Dermis blood vessel endothelial cell (primary cell): ENCODE results near the gene ANKFY1. TPM values are rescaled to one million over a fixed set of nuclear protein-coding genes. Genes with fewer than 3 reads are reported as not detected.
"Not testable (repeated sequence)": the region's sequence is repeated elsewhere in the genome, so short reads cannot be mapped to it uniquely, and the experiment has no call there.

Experiments
- DNase-seq: peaks from one replicate; pipeline ENCODE4 v3.0.0; 2010
- total RNA-seq: library from RNA; depleted of rRNA; stranded (reverse); fragments of >200 nt; gene quantifications from 2 replicates; pipeline ENCODE4 v1.2.3, GENCODE V29; 2014

ANKFY1 gene
- total RNA-seq, 1 donor from 2014 or later, result 41.4 TPM

GRCh38 chr17:4255271-4255670 is 8.5 kb downstream of the ANKFY1 start:
- DNase-seq, result not testable (repeated sequence)

DNA sequence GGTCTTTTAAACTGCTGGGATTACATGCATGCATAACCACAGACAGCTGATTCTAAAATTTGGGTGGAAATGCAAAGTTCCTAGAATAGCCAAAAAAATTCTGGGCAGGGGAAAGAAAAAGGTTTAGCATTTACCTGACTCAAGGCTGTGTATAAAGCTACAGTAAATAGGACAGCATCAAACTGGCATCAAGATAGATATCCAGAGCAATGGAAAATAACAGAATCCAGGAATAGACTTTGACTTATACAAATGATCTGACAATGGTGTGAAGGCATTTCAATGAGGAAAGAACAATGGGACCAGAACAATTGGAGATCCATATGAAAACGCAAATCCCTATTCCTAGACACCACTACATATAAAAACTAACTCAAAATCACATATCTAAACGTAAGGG is 12.9 kb downstream of the ANKFY1 start:
- no peak for DNase-seq

DNA sequence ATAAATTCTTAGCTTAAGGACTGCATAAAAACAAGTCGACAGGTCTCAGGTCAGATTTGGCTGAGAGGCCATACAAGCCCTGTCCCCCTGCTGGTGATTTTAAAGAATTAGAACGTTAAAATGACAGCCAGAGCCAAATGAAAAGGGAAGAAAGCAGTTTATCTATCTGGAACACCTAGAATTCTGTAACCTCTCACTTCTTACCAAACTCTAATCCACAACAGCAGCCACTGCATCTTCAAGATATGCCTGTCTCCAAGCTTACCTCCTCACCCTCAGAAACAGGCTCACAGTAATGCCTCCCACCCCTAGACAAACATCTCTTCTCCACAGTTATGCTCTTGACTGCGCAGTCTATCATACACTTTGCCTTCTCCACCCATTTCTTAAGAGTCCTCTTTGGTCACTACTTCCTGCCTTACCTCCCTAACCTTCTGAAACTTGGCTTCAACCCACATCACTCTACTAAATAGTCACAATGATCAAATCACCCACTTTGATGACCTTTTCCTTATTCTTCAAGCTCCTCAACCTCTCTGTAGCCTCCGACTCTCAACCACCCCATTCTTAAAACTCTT is 14.2 kb downstream of the ANKFY1 start:
- peak; percentile 63 for DNase-seq

- no peak for DNase-seq
Observed at GRCh38 chr17:4248504-4249277, 15.1 kb downstream of the ANKFY1 start.

DNA sequence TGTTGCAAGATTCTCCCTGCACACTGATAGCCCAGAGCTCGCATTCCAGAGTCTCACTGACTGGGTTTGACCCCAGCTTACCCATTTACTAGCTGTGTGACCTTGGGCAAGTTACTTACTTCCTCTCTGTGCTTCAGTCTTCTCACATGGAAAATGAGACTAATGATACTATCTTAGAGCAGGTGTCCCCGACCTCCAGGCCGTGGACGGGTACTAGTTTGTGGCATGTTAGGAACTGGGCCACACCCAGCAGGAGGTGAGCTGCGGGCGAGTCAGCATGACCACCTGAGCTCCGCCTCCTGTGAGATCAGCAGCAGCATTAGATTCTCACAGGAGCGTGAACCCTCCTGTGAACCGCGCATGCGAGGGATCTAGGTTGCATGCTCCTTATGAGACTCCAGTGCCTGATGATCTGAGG is 15.8 kb downstream of the ANKFY1 start:
- no peak for DNase-seq

GRCh38 chr17:4247361-4247970 is 16.3 kb downstream of the ANKFY1 start:
- DNase-seq, result no peak

- DNase-seq, result no peak
Observed at GRCh38 chr17:4246674-4247073, 17.1 kb downstream of the ANKFY1 start.

GRCh38 chr17:4241535-4241934 is 22.2 kb downstream of the ANKFY1 start:
- no peak for DNase-seq

DNA sequence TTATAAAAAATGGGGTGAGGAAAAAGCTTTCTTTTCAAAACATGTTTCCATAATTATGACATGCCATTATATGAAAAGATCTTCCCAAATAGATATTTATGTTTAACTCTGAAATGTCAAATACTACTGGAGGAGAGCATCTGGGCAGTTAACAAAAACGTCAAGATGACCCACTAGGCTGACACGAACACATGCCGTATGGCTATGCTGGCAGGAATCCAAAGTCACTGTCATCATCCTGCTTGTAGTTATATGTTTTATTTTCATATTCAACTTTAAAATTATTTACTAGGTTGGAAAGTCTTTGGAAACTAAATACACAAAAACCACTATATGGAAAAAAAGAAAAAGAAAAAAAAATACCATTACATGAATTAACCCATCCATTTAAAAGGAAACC is 27.3 kb downstream of the ANKFY1 start:
- DNase-seq, result peak; percentile 21

- DNase-seq, result no peak
Observed at GRCh38 chr17:4235372-4236279, 28.2 kb downstream of the ANKFY1 start.

GRCh38 chr17:4234401-4234800 is 29.4 kb downstream of the ANKFY1 start:
- no peak for DNase-seq

DNA sequence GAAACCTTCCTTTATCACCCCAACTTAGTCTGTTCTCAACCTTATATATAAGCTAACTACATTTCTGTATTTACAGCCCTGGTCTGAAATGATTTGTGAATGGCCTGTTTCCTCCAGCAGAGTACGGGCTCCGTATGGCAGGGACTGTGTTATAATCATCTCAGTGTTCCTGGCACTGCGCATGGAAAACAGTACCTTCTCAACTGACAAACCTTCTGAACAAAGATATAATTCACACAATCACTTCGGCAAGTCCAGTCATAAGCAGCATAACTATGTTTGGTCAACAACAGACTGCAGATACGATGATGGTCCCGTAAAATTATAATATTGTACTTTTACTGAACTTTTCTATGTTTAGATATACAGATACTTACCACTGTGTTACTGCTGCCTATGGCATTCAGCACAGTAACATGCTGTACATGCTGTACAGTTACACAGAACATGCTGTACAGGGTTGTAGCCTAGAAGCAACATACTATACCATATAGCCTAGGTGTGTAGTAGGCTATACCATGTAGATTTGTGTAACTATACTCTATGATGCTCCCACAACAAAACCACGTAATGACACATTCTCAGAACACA is 30.0 kb downstream of the ANKFY1 start:
- DNase-seq, result no peak

GRCh38 chr17:4232168-4232813 is 31.5 kb downstream of the ANKFY1 start:
- no peak for DNase-seq

GRCh38 chr17:4229627-4230541 is 33.9 kb downstream of the ANKFY1 start:
- peak; percentile 87 for DNase-seq

DNA sequence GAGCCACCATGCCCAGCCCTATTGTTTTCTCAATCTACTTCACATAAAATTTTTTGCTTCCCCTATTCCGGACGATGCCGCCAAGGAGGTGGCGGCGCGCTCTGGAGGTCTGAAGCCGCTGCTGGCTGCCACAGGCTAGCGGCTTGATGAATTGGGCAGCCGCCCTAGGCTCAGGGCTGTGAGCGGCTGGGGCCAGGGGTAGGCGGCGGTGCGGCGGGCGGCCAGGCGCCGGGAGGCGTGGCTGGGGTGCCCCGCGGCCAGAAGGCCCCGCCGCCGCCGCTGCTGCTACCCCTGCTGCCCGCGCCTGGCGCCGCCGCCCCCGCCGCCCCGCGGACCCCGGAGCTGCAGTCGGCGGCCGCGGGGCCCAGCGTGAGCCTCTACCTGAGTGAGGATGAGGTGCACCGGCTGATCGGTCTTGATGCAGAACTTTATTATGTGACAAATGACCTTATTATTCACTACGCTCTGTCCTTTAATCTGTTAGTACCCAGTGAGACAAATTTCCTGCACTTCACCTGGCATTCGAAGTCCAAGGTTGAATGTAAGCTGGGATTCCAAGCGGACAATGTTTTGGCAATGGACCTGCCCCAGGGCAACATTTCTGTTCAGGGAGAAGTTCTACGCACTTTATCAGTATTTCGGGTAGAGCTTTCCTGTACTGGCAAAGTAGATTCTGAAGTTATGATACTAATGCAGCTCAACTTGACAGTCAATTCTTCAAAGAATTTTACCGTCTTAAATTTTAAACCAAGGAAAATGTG is 41.7 kb downstream of the ANKFY1 start:
- no peak for DNase-seq

- DNase-seq, result no peak
Observed at GRCh38 chr17:4221163-4221562, 42.6 kb downstream of the ANKFY1 start.

DNA sequence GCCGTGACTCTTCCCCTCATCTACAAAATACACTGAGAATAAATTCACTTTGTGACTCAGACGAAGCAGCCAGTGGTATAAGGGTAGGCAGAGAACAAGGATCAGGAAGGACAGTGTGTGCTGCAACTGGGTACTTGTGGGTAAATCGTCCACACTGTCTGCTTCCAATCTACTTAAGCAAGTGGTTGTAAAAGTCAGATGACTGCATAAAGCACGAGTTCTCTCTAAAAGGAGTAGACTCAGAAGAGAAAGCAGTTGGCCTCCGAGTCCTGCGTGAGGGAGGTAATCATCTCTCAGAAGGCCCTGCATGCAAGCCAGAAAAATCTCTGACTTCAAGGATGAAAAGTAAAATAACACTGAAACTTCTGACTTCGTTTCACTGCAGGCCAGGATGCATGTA is 43.1 kb downstream of the ANKFY1 start:
- no peak for DNase-seq

DNA sequence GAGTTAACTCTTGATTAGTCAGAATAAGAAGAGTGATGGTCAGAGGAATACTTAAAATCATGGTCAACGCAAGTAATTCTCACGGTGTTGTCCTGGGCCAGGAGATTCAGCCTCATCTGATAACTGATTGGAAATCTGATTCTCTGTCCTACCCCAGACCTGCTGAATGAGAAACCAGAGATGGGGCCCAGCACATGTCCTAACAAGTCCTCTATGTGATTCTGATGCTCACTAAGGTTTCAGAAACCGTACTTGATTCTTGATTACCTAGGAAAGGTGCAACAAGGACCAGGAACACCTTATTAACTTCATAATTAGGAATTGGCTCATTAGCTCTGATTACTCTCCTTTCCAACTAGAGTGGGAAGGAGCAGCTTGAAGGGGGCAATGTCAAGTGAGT is 44.5 kb downstream of the ANKFY1 start:
- DNase-seq, result no peak

DNA sequence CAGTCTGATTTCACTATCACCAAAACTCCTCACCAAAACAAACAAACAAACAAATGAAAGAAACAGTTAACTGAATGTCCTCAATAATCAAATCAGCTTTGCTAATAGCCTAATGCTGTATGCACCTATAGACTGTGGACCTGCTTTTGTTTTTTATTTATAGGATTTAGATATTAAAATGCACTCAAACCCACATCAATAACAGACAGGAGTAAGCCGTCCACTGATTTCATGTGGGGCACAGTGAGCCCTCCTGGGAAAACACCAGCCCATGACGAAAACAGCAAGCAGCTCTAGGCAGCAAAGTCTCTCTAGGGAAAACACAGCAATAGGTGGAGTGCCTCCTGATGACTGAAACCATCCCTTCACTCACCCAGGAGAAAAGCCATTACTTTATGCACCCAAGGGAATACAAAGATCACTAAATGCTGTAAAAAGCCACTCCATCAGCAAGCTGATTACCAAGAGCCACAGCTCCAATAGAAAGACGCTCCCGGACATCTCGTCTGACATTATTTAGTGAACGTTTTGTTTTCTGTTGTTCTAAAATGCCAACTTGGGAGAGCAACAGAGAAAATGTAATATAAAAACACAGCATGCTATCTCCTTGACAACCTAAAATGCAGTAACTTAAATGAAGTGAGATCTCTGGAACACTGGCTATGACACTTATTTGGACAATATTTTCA is 47.8 kb downstream of the ANKFY1 start:
- no peak for DNase-seq

GRCh38 chr17:4214157-4214556 is 49.6 kb downstream of the ANKFY1 start:
- no peak for DNase-seq
